Jurkat, Clone E6-1 (cell line): ENCODE measurements around the gene EIF4E.
A peak's percentile ranks its signal among the peaks of the same experiment; 100 is the strongest.
"Not testable (repeated sequence)": the region's sequence is repeated elsewhere in the genome, so short reads cannot be mapped to it uniquely, and the experiment has no call there.

ENCODE experiments used
- DNase-seq: peaks from one replicate; pipeline ENCODE4 v3.0.0-alpha.2; 2011; ENCODE audit warnings: low read depth, low spot score
- H3K4me3 ChIP-seq: 2 replicates; pipeline ENCODE4 v1.5.1; 2011; ENCODE audit warnings: mild to moderate bottlenecking, low read length, control low read depth, moderate library complexity

The EIF4E gene

DNA sequence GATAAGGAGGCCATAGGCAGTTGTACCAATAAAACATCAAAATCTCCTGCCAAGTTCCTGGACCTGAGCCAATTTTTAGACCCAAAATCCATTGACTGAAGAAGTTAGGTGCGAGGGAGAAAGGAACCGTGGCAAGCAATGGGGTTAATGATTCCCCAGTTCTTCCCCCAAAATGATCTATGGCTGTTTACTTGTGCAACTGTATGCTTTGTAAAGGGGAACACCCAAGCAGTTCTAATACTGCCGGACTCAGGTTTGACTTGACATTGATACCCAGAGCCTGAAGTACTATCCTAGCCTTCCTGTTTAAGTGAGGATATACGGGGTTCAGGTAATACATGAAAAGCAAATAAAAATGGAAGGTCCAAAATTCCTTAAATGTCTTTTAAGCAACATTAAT, 6.7 kb upstream of the EIF4E start:
- no peak for DNase-seq
- no peak overlapping the region for H3K4me3 ChIP-seq

DNA sequence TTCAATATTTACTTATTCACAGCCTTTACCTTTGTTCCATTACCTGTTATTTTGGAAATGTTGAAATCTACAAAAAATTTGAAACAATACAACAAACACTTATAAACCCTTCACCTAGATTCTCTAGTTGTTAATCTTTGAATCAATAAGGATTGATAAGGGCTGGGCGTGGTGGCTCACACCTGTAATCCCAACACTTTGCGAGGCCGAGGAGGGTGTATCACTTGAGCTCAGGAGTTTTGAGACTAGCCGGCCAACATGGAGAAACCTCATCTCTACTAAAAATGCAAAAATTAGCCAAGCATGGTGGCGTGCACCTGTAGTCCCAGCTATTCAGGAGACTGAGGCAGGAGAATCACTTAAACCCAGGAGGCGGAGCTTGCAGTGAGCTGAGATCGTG, 5.9 kb upstream of the EIF4E start:
- H3K4me3 ChIP-seq, DNase-seq: not testable (repeated sequence)

DNA sequence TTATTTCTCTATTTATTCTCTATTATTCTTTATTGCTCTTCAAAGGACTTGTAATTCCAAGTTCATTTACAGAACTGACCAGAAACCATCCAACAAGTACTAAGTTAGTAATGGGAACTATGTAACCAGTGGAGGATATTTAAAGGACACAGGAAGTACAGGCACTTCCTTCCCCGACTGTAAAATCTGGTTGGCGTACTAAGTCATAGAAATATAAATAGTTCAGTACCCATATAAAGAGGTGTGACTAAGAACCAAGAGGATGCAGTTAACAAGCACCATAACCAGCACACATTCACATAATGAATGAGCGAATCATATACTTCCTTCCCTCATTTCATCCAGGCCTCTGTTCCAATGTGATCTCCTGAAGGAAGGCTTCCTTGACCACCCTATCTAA, 3.6 kb upstream of the EIF4E start:
- no peak overlapping the region for H3K4me3 ChIP-seq
- DNase-seq: no peak

DNA sequence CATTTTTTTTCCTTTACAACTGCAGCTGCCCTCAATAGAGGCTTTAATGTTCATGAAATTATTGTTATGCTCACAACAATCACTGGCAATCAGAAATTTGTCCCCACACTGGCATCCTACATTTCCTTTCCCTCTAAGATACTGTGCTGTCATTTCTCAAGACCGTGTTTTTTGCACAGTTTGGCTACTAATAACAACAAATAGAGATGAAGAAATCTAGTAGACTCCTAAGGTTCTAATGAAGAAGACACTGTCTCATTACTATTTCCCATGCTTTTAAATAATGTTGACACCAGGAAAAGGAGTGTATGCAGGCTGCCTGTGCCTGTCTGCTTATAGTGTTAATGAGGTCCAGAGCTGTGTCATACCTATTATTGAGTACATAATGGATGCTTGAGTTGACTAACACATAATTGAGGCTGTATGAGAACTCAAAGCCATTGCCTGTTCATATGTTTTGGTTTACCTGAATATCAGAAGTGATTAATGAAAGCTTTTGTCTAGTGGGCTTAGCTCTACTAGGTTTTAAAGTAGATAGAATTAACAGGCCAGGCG, 1.5 kb upstream of the EIF4E start:
- H3K4me3 ChIP-seq: no peak overlapping the region
- no peak for DNase-seq

DNA sequence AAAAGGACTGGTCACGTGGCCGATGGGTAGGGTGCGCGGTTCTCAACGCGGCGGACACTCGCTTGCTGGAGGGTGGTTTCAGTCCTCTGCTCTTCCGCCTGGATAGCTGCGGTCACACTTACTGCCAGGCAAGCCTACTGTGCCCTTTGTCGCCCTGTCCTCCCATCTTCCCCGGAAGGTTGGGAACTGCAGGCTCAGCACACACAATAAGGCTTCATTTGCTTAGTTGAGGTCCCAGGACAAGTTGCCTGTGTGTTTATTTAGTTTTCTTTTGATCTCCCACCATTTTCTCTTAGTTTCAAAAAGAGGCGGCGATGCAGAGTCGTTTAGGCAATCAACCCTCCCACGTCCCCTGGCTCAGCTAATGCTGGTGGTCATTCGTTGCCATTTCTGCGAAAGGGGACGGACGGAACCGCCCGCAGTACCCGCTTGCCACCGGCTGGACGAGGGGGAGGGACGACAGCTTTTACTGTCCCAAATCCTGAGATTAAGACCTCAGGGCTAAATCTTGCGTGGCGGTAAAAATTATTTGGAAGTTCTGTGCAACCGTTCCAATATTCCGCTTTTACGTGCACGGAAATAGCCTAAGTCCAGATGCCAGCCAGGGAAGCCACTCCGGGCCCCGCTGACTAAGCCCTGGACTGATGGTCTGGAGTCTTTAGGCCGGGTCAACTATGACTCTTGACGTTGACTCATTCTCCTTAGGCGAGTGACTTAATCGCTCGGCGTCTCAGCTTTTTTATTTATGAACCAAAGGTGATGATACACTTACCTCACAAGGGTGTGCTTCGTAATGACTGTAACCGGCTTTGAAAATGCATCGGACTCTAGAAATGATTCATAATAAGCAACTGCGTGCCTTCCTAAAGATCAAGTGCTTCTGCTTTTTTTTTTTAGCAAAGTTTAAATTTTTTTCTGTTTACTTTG, 671 bp upstream of the EIF4E start:
- peak overlapping the region; percentile 89 for H3K4me3 ChIP-seq
- no peak for DNase-seq

DNA sequence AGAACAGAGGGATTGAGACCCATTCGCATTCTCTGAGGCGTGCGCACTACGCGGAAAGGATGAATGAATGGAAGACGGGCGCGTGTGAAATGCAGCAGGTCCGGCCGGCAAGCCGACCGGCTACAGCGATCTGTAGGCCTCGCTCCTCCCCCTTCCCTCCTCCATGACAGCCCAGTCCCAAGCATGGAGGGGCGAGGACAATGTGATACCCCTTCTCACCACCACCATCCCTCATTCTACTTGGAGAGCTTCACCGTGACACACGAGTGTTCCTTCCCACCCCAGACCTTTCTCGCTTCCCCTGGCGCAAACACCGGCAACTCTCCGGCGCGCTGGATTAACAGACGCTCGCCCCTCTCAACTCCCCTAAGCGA, 815 bp downstream of the EIF4E start:
- peak; percentile 84 for DNase-seq
- H3K4me3 ChIP-seq: peak overlapping the region; percentile 89

DNA sequence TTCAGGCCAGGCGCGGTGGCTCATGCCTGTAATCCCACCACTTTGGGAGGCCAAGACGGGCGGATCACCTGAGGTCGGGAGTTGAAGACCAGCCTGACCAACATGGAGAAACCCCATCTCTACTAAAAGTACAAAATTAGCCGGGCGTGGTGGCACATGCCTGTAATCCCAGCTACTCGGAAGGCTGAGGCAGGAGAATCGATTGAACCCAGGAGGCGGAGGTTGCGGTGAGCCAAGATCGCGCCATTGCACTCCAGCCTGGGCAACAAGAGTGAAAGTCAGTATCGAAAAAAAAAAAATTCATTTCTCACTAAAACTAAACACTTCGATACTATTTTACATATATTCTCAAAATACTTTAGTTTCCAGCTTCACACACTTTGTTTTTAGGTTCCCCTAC, 2.7 kb downstream of the EIF4E start:
- not testable (repeated sequence) for H3K4me3 ChIP-seq, DNase-seq

DNA sequence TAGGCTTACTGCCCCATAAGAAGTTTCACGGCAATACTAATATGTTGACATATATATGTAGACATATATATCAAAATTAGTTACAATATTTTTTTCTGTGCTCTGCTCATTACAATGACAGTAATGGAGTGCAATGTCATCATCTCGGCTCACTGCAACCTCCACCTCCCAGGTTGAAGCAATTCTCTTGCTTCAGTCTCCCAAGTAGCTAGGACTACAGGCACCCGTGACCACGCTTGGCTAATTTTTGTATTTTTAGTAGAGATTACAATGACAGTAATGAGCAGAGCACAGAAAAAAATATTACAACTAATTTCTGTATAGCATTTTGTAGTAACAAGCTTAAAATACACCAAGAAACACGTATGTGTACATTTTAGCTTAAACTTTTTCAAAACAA, 7.6 kb downstream of the EIF4E start:
- no peak overlapping the region for H3K4me3 ChIP-seq
- DNase-seq: no peak

DNA sequence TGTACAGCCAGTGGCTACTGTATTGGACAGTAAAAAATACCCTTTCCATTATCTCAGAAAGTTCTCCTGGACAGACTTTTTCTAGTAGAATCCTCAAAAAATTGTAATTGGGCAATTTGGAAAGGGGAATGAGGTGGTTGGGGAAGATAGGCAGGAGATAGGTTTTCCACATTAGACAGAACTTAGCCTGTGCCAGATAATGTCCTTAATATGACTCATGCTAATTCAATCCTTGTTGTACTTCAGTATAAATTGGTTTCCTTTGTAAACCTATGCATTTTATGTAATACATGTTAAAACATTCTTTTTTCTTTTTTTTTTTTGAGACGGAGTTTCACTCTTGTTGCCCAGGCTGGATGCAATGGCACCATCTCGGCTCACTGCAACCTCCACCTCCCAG, 8.9 kb downstream of the EIF4E start:
- H3K4me3 ChIP-seq: no peak overlapping the region
- no peak for DNase-seq

DNA sequence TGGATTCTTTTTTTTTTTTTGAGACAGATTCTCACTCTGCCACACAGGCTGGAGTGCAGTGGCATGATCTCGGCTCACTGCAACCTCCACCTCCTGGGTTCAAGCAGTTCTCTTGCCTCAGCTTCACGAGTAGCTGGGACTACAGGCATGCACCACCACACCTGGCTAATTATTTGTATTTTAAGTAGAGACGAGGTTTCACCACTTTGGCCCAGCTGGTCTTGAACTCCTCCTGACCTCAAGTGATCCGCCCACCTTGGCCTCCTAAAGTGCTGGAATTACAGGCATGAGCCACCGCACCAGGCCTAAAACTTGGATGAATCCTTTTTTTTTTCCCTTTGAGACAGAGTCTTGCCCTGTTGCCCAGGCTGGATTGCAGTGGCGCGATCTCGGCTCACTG, 18.2 kb downstream of the EIF4E start:
- not testable (repeated sequence) for H3K4me3 ChIP-seq, DNase-seq

DNA sequence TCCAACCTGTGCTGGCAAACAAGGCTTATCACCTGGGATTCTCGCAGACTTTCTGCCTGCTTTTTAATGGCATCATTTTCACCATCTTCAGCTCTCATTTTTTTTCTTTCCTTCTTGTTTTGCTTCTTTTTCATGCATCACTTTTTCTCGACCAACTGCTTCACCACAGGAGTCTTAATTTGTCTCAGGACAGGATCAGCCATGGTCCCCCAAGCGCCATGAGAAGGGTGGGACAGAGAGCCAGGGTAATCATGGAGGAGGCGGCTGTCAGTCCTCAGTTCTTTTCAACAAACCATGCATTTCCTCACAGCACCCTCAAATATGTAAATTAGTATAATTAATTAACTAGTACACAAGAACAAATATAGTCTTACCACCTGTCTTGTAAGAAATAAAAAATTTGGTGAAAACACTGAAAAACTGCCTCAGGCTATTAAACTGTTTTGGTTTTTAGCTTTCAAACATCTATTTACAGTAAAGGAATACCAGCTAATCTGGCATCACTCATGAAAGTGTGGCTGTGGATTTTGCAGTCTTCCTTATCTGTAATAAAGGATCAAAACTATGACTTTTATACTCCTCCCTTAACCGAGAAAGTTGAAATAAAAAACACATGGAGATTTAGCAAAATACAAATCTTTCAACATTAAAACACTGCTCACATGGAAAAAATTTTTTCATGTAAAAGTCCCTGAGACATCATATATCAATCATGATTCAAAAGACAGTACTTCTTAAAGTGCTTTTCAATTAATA, 19.1 kb downstream of the EIF4E start:
- no peak for DNase-seq
- no peak overlapping the region for H3K4me3 ChIP-seq

DNA sequence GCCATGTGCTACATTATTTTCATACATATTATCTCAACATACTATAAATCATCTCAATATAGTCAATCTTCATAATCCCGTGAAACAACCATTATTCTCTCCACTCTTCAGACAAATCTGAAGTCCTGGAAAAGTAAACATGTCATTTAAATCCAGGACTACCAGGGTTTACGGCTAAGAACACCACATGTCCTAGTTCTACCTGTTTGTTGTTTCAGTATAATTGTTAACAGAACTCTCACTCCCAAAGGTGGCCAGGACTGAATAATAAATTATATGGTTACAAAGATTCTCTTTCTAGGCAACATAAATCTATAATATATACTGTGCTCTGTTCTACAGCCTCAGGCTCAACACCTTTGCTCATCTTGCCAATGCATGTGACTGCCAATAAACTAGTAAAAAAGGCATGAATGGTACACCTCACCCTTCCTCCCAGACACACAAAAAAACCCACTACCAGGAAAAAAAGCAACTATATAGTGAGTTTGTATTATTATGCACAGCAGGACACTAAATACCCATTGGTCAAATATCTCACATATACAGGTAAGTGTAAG, 20.1 kb downstream of the EIF4E start:
- DNase-seq: no peak
- H3K4me3 ChIP-seq: no peak overlapping the region

DNA sequence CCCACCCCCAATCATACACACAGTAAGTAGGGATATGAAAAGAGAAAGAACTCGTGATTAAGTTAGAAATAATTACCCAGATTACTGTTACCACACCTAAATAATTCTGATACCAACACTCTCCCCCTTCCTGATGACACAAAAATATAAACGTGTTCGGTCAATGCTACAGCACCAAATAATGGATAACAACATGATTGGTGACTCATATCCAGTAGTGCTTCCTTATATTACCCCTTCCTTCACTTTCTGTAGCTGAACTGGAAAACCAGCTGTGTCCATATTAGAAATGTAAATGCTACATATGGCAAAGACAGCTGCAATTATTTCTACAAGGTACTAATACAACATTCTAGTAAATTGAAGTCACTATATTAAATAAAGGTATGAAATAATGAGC, 20.8 kb downstream of the EIF4E start:
- no peak overlapping the region for H3K4me3 ChIP-seq
- no peak for DNase-seq

DNA sequence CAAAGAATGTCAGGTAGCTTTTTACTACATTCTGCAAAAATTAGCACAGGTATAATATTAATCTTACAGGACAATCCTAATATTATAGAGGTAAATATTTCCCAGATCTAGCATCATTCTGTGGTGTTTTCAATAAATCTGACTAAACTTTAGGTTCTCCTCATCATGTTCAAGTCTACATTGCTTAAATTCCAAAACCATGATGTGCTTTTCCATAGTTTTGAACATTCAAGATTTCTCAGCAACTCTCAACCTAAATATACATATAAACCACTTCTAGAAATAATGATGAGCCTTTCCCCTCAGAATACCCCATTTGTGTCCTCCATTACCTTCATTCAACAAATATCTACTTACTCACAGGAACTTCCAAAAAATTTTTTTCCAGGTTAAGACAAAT, 23.1 kb downstream of the EIF4E start:
- no peak for DNase-seq
- H3K4me3 ChIP-seq: no peak overlapping the region

DNA sequence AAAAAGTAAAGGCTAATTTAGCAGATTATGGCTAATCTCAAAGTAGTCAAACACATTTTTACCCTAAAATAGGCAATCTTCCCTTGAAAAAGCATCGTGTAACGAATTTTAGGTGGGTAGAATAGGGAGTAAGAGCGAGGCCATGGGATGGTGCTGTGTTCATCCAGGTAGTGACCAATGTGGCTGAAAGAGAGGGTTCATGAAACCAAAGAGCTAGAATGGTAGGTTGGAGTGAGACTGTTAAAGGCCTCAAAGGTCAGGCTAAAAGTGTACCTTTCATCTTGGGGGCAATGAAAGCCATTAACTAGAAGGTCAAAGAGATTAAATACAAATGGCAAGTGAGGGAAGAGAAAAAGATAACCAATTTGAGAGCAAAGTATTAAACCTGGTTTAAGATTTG, 23.6 kb downstream of the EIF4E start:
- no peak for DNase-seq
- no peak overlapping the region for H3K4me3 ChIP-seq

DNA sequence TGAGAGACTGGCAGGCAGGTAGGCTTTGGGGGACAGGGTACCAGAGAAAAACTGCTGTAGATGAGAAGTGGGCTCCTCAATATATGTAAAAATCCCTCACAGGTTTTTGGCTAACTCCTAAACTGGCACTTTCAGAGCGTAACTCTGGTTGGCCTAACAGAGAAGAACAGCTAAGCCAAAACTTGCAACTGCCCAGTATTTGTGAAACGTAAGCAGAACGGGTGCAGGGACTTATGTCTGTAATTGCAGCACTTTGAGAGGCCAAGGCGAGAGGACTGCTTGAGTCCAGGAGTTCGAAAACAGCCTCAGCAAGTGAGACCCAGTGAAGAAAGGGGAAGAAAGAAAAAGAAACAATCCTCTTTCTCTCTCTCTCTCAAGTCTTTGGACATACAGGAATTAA, 25.0 kb downstream of the EIF4E start:
- no peak for DNase-seq
- no peak overlapping the region for H3K4me3 ChIP-seq

DNA sequence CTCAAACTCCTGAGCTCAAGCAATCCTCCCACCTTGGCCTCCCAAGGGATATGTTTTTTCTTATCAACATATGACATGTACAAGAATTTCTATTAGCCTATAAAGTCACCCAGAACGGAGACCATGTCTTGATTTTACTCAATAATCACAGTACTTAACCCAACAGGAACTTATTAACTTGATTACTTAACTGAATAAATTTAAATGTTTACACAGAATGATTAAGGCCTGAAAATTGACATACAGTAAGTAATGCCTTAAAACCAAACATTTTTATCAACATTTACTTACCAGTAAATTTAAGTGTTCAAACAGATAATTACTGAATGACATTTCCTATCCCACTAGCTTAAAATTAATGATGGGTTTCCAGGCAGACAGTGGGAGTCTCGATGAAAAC, 25.4 kb downstream of the EIF4E start:
- no peak overlapping the region for H3K4me3 ChIP-seq
- no peak for DNase-seq

DNA sequence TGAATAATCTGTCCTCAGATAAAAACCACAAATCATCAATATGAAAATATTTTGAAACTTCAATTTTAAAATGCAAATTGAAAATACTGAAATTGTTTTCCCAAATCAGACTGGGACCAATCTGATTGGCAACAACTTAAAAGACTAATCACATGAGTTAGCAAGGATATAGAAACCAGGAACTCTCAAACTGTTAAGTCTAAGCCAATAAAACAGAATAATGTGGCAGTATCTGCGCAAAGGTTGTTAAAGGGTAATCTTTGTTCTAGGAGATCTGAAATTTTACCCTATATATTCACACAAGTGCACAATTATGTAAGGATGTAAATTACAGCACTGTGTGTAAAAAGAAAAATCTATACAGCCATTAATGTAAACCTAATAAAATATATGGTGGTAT, 29.7 kb downstream of the EIF4E start:
- DNase-seq: no peak
- H3K4me3 ChIP-seq: no peak overlapping the region

DNA sequence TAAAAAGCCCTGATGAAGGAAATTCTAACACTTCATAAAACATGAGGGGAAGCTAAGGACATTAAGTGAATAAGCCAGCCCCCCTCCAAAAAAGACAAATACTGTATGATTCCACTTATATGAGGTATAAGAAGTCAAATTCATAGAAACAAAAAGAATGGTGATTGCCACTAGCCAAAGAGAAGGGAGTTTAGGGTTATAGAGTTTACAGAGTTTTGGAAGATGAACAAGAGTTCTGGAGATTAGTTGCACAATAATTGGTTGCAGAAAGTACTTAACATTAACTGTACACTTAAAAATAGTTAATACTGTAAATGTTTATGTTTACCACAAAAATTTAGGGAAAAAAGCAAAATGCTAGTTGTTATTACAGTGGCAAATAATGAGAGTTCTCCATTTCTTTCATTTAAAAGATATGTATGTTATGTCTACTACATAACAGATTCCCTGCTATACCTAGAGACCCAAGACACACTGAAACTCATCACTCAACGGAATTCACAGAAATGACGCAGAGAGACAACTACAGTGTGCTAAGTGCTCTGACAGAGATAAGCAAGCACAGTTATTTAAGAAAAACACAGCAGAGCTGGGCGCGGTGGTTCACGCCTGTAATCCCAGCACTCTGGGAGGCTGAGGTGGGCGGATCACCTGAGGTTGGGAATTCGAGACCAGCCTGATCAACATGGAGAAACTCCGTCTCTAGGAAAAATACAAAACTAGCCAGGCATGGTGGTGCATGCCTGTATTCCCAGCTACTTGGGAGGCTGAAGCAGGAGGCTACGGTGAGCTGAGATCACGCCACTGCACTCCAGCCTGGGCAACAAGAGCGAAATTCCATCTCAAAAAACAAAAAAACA, 37.2 kb downstream of the EIF4E start:
- no peak overlapping the region for H3K4me3 ChIP-seq
- no peak for DNase-seq
